ENCODE measurements around the gene ASXL1.

Gene ASXL1

DNA sequence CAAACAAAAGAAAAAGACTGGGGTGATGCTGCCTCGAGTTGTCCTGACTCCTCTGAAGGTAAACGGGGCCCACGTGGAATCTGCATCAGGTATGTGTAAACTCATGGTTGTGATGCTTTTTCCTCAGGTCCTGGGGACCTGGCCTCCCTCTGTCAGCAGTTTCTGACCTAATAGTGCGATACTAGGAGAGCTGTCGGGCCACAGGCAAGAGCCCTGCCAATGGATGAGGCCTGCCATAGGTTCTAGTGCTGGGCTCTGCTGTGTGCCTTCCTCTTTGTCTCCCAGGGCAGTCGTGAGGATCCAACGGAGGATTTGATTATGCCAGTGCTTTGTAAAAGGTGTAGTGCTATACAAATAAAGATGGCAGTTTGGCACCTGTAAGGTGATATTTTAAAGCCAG, 71.2 kb downstream of the ASXL1 start:
- peak; percentile 60 for DNase-seq (ENCODE audit: low spot score)
- ATAC-seq (ENCODE audit: low read depth), result no peak
- Histone ChIP-seq H3K27ac (ENCODE audit: poor library complexity, severe bottlenecking) (no peak overlapping the region), H3K4me1 (ENCODE audit: insufficient read depth, poor library complexity, severe bottlenecking) (no peaks in the 10 kb centered on the region), H3K4me3 (ENCODE audit: severe bottlenecking) (no peak overlapping the region), H3K36me3 (ENCODE audit: low read depth) (peaks cover 86% of the 10 kb centered on the region), H3K27me3 (ENCODE audit: insufficient read depth, poor library complexity, severe bottlenecking) (no peaks in the 10 kb centered on the region), H3K9me3 (ENCODE audit: severe bottlenecking) (no peaks in the 10 kb centered on the region)
- TF ChIP-seq, protein P1, sequence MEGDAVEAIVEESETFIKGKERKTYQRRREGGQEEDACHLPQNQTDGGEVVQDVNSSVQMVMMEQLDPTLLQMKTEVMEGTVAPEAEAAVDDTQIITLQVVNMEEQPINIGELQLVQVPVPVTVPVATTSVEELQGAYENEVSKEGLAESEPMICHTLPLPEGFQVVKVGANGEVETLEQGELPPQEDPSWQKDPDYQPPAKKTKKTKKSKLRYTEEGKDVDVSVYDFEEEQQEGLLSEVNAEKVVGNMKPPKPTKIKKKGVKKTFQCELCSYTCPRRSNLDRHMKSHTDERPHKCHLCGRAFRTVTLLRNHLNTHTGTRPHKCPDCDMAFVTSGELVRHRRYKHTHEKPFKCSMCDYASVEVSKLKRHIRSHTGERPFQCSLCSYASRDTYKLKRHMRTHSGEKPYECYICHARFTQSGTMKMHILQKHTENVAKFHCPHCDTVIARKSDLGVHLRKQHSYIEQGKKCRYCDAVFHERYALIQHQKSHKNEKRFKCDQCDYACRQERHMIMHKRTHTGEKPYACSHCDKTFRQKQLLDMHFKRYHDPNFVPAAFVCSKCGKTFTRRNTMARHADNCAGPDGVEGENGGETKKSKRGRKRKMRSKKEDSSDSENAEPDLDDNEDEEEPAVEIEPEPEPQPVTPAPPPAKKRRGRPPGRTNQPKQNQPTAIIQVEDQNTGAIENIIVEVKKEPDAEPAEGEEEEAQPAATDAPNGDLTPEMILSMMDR (IDR thresholded peaks at IDR 0.05; ENCODE audit: poor library complexity, severe bottlenecking), result no peak

DNA sequence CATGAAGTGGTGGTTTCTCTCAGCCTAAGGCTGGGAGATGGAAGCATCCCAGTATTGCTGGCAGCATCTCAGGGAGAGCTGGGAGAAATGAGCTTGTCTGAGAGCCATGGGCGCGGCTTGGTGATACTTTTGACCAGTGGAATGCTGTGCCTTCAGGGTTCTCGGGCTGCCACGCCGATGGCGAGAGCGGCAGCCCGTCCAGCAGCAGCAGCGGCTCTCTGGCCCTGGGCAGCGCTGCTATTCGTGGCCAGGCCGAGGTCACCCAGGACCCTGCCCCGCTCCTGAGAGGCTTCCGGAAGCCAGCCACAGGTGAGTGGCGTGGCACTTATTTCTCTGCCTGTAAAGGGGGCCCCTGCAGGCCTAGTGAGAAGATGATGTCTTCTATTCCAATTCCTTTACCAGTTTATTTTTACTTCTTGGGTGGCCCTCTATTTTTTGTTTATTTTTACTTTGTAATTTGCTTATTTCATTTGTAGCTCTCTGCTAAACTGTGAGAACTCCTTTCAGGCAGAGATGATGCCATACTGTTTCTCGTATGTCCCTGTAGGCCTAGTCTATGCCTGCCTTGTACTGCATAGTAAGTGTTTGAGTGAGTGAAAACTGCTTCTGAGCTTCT, 71.7 kb downstream of the ASXL1 start:
- DNase-seq (ENCODE audit: low spot score), result peak; percentile 68
- peaks cover 91% of the 10 kb centered on the region for H3K36me3 ChIP-seq (ENCODE audit: low read depth)
- no peaks in the 10 kb centered on the region for H3K27me3 ChIP-seq (ENCODE audit: insufficient read depth, poor library complexity, severe bottlenecking)
- no peaks in the 10 kb centered on the region for H3K4me1 ChIP-seq (ENCODE audit: insufficient read depth, poor library complexity, severe bottlenecking)
- TF ChIP-seq, protein P1 (IDR thresholded peaks at IDR 0.05; ENCODE audit: poor library complexity, severe bottlenecking), result no peak
- no peak overlapping the region for H3K27ac ChIP-seq (ENCODE audit: poor library complexity, severe bottlenecking)
- 0 out of 3 replicates have a peak, but pooled peaks have one; percentile 5 for ATAC-seq (ENCODE audit: low read depth)
- no peaks in the 10 kb centered on the region for H3K9me3 ChIP-seq (ENCODE audit: severe bottlenecking)
- H3K4me3 ChIP-seq (ENCODE audit: severe bottlenecking), result no peak overlapping the region

DNA sequence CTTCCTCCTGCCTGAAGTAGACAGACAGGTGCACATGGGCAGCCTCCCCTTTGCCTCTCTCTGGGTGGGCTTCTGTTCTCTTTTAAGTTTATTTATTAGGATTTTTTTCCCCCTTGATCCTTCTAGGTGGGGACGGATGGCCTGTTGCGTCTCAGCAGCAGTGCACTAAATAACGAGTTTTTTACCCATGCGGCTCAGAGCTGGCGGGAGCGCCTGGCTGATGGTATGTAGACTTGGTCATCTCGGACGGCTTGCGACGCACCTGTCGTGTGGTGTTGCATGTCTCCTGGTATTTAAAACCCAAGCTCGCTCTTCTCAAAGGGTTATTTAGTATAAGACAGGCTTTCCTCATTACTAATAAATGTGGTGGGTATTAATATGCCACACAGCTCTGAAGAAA, 73.3 kb downstream of the ASXL1 start:
- no peak overlapping the region for H3K4me3 ChIP-seq (ENCODE audit: severe bottlenecking)
- H3K27me3 ChIP-seq (ENCODE audit: insufficient read depth, poor library complexity, severe bottlenecking), result no peaks in the 10 kb centered on the region
- no peaks in the 10 kb centered on the region for H3K9me3 ChIP-seq (ENCODE audit: severe bottlenecking)
- ATAC-seq (ENCODE audit: low read depth) (no peak), DNase-seq (ENCODE audit: low spot score) (peak; percentile 73)
- H3K27ac ChIP-seq (ENCODE audit: poor library complexity, severe bottlenecking), result no peak overlapping the region
- H3K4me1 ChIP-seq (ENCODE audit: insufficient read depth, poor library complexity, severe bottlenecking), result no peaks in the 10 kb centered on the region
- peaks cover 99% of the 10 kb centered on the region for H3K36me3 ChIP-seq (ENCODE audit: low read depth)
- TF ChIP-seq, protein P1 (IDR thresholded peaks at IDR 0.05; ENCODE audit: poor library complexity, severe bottlenecking), result no peak

DNA sequence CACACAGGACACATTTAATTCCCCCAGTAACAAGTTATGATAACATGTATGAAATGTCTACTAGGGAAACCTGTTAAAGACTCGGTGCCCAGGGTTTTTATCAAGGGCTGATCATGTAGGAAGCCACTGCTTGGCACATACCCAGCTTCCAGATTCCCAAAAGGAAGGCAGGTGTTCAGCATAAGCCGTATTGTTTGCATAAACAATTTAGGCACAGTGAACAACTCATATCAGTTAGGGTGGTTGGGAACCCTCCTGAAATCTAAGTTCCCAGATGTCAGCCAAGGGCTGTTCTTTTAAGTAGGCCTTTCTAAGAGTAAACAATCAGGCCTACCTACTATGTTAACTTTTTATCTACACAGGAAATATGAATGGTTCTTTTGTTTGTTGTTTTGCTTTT, 74.1 kb downstream of the ASXL1 start:
- ATAC-seq (ENCODE audit: low read depth), result no peak
- Histone ChIP-seq H3K36me3 (ENCODE audit: low read depth) (peaks cover 100% of the 10 kb centered on the region), H3K9me3 (ENCODE audit: severe bottlenecking) (no peaks in the 10 kb centered on the region), H3K4me1 (ENCODE audit: insufficient read depth, poor library complexity, severe bottlenecking) (no peaks in the 10 kb centered on the region), H3K27ac (ENCODE audit: poor library complexity, severe bottlenecking) (no peak overlapping the region), H3K4me3 (ENCODE audit: severe bottlenecking) (no peak overlapping the region), H3K27me3 (ENCODE audit: insufficient read depth, poor library complexity, severe bottlenecking) (no peaks in the 10 kb centered on the region)
- TF ChIP-seq, protein P1 (IDR thresholded peaks at IDR 0.05; ENCODE audit: poor library complexity, severe bottlenecking), result no peak
- no peak for DNase-seq (ENCODE audit: low spot score)

DNA sequence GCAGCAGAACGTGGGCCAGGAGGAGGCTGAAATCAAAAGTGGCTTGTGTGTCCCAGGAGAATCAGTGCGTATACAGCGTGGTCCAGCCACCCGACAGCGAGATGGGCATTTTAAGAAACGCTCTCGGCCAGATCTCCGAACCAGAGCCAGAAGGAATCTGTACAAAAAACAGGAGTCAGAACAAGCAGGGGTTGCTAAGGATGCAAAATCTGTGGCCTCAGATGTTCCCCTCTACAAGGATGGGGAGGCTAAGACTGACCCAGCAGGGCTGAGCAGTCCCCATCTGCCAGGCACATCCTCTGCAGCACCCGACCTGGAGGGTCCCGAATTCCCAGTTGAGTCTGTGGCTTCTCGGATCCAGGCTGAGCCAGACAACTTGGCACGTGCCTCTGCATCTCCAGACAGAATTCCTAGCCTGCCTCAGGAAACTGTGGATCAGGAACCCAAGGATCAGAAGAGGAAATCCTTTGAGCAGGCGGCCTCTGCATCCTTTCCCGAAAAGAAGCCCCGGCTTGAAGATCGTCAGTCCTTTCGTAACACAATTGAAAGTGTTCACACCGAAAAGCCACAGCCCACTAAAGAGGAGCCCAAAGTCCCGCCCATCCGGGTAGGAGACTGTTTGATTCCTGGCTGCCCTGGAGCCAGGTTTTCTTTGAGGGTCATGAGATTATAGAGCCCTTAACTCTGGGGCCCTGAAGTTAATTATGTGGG, 75.3 kb downstream of the ASXL1 start:
- peaks cover 100% of the 10 kb centered on the region for H3K36me3 ChIP-seq (ENCODE audit: low read depth)
- H3K27ac ChIP-seq (ENCODE audit: poor library complexity, severe bottlenecking), result no peak overlapping the region
- no peaks in the 10 kb centered on the region for H3K27me3 ChIP-seq (ENCODE audit: insufficient read depth, poor library complexity, severe bottlenecking)
- no peak overlapping the region for H3K4me3 ChIP-seq (ENCODE audit: severe bottlenecking)
- TF ChIP-seq, protein P1 (IDR thresholded peaks at IDR 0.05; ENCODE audit: poor library complexity, severe bottlenecking), result no peak
- no peaks in the 10 kb centered on the region for H3K4me1 ChIP-seq (ENCODE audit: insufficient read depth, poor library complexity, severe bottlenecking)
- H3K9me3 ChIP-seq (ENCODE audit: severe bottlenecking), result no peaks in the 10 kb centered on the region
- DNase-seq (ENCODE audit: low spot score) (peak; percentile 75), ATAC-seq (ENCODE audit: low read depth) (no peak)

All from RWPE2 (cell line).